GM10266 (cell line): ENCODE measurements around the gene SMAD3.

ENCODE experiments used
- DNase-seq: peaks from one replicate; pipeline ENCODE4 v3.0.0; 2012; ENCODE audit errors: extremely low spot score
- TF ChIP-seq, protein P1 (sequence below): IDR thresholded peaks from 2 replicates; pipeline ENCODE4 v1.5.1; 2012; ENCODE audit warnings: mild to moderate bottlenecking, low read depth; ENCODE audit not compliant: control insufficient read depth, insufficient read depth; ENCODE audit errors: missing control alignments

The SMAD3 gene

GRCh38 chr15:67110958-67111864 is 45.8 kb downstream of the SMAD3 start:
- TF ChIP-seq, protein P1, sequence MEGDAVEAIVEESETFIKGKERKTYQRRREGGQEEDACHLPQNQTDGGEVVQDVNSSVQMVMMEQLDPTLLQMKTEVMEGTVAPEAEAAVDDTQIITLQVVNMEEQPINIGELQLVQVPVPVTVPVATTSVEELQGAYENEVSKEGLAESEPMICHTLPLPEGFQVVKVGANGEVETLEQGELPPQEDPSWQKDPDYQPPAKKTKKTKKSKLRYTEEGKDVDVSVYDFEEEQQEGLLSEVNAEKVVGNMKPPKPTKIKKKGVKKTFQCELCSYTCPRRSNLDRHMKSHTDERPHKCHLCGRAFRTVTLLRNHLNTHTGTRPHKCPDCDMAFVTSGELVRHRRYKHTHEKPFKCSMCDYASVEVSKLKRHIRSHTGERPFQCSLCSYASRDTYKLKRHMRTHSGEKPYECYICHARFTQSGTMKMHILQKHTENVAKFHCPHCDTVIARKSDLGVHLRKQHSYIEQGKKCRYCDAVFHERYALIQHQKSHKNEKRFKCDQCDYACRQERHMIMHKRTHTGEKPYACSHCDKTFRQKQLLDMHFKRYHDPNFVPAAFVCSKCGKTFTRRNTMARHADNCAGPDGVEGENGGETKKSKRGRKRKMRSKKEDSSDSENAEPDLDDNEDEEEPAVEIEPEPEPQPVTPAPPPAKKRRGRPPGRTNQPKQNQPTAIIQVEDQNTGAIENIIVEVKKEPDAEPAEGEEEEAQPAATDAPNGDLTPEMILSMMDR = no peak
- no peak for DNase-seq

DNA sequence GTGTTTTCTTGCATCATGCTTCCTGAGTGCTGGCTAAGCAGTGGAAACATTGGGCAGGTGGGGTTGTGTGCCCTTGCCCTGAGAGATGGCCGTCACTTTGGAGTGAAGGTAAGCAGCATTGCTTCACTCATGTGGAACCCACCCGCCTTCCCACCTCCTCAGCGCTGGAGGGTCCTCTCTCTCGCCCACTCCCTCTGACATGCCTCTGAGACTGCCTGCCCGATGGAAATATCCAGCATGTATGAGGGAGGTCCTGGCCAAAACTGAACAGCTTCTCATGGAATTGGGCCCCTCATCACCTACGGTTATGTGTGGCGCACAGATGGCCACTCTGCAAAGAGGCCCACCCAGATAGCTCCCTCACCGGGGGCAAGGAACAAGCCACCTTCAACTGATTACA is 48.6 kb downstream of the SMAD3 start:
- no peak for DNase-seq
- TF ChIP-seq, protein P1 = no peak

DNA sequence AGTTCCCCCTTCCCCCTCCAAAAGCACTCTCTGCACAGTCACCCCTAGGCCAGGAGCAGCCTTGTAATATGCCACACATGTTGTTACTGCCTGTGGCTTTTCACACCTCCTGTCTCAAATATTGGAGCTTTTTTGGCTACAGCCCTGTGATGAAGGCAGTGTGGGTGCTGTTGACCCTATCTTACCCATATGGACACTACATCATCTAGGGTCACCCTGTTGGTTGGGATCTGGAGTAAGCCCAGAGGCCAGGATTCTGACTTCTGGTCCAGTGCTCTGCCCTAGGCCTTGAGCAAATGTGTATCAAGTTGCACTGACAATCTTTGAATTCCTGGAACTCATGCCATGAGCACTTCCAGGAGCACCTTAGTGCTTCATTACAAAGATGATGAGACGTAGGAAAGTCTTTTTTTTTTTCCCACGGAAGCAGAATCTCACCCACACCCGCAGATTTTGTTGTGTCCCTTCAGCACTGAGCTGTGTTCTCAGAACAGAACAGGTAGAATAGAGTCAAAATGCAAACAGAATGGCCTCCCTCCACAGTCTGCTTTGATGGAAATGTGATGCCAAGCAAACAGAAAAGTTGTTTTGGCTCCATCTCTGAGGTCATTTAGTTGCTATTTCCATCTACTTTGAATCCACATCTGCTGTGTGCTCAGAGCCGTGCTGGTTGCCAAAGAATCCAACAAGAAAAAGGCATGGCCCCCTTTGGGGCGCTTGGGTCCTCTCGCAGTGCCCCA is 49.6 kb downstream of the SMAD3 start:
- TF ChIP-seq, protein P1 = no peak
- DNase-seq = no peak

DNA sequence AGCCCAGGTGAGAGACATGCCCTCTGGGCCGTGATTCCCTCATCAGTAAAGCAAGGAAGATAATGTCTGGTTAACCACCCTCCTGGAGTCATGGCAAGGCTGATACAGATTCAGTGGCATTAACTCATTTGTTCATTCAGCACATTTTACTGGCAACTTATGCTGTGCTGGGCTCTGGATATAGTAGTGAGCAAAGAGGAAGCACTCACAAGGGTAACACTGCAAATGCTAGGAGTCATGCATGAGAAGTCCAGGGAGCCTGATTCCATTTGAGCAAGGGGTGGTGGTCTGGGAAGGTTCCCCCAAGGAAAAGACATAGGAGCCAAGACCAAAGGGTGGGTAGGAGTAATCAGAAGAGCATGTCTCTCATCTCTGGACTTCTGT is 50.2 kb downstream of the SMAD3 start:
- DNase-seq = no peak
- TF ChIP-seq, protein P1 = no peak

DNA sequence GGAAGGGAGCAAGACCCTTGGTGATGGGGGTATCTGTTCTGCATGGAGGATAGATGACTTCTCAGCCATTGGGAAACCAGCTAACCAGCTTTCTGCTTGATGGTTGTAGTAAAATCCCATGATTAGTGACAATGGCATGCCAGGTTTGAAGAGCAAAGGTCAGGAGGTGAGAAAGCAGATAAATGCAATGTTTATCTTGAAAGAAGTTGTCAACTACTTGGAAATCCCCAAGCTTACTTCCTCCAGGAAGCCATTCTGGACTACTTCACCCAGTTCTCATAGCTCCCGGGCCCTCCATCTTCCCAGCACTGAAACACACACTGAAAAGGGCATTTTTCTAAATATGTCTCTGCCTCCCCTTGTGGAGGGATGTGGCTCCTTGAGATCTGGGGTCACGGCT is 51.3 kb downstream of the SMAD3 start:
- TF ChIP-seq, protein P1 = no peak
- no peak for DNase-seq

GRCh38 chr15:67117370-67117769 is 52.0 kb downstream of the SMAD3 start:
- DNase-seq = no peak
- TF ChIP-seq, protein P1 = no peak

DNA sequence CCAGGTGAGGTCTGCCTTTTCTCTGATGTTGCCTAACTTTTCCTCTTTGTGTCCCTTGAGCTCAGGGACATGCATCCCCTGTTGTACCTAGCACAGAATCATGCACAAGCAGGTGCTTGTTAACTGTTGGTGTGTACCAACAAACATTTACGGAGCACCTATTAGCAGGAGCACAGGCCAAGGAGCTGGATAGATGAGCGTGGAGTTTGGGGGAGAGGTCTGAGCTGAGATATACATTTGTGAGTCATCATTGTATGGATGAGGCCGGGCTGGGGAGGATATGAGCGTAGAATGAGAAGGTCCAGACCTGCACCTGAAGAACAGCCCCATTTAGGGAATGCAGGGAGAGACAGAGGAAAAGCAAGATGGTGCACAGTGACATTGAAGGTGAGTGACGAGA is 53.4 kb downstream of the SMAD3 start:
- DNase-seq = no peak
- TF ChIP-seq, protein P1 = no peak
